C4-2B (cell line): Measurements from ENCODE around the gene RNF135.

Source experiments
- CTCF ChIP-seq: fragments of 450-650 bp; conservative IDR thresholded peaks from 2 replicates; pipeline ENCODE4 v1.5.1; 2017; ENCODE audit warnings: mild to moderate bottlenecking
- ZFX ChIP-seq: fragments of 450-650 bp; IDR thresholded peaks from 2 replicates; pipeline ENCODE4 v1.6.1; 2017

- TF ChIP-seq CTCF (no peak), ZFX (no peak)
These were observed 44.3 kb upstream of the RNF135 start for GRCh38 chr17:30926516-30926915.
